Measurements from ENCODE around the gene SLC2A13.
"Not testable (repeated sequence)": the region's sequence is repeated elsewhere in the genome, so short reads cannot be mapped to it uniquely, and the experiment has no call there.

Gene SLC2A13

GRCh38 chr12:40034156-40034555 lies 71.7 kb downstream of the SLC2A13 start:
- no peak for DNase-seq

- DNase-seq: no peak
These were observed 72.6 kb downstream of the SLC2A13 start for GRCh38 chr12:40033242-40033630.

GRCh38 chr12:40032433-40033241 lies 73.2 kb downstream of the SLC2A13 start:
- no peak for DNase-seq

GRCh38 chr12:40031965-40032364 lies 73.9 kb downstream of the SLC2A13 start:
- DNase-seq: no peak

- DNase-seq: not testable (repeated sequence)
These were observed 74.9 kb downstream of the SLC2A13 start for GRCh38 chr12:40030970-40031369.

GRCh38 chr12:40028296-40028695 lies 77.6 kb downstream of the SLC2A13 start:
- no peak for DNase-seq

GRCh38 chr12:40022850-40023249 lies 83.0 kb downstream of the SLC2A13 start:
- no peak for DNase-seq

- DNase-seq: no peak
These were observed 85.6 kb downstream of the SLC2A13 start for GRCh38 chr12:40020261-40020691.

GRCh38 chr12:40017488-40017887 lies 88.4 kb downstream of the SLC2A13 start:
- no peak for DNase-seq

GRCh38 chr12:40016980-40017379 lies 88.9 kb downstream of the SLC2A13 start:
- DNase-seq: no peak

GRCh38 chr12:40015881-40016280 lies 90.0 kb downstream of the SLC2A13 start:
- DNase-seq: no peak

GRCh38 chr12:40015345-40015744 lies 90.5 kb downstream of the SLC2A13 start:
- DNase-seq: no peak

- no peak for DNase-seq
These were observed 92.0 kb downstream of the SLC2A13 start for GRCh38 chr12:40013847-40014246.

- no peak for DNase-seq
These were observed 92.6 kb downstream of the SLC2A13 start for GRCh38 chr12:40013292-40013691.

- DNase-seq: no peak
These were observed 93.2 kb downstream of the SLC2A13 start for GRCh38 chr12:40012711-40013110.

GRCh38 chr12:40011775-40012129 lies 94.1 kb downstream of the SLC2A13 start:
- DNase-seq: no peak

- DNase-seq: no peak
These were observed 94.7 kb downstream of the SLC2A13 start for GRCh38 chr12:40010899-40011774.

GRCh38 chr12:40002178-40003169 lies 103.4 kb downstream of the SLC2A13 start:
- no peak for DNase-seq

- DNase-seq: no peak
These were observed 104.5 kb downstream of the SLC2A13 start for GRCh38 chr12:40001406-40001805.

- DNase-seq: no peak
These were observed 105.0 kb downstream of the SLC2A13 start for GRCh38 chr12:40000884-40001283.

- no peak for DNase-seq
These were observed 112.6 kb downstream of the SLC2A13 start for GRCh38 chr12:39993268-39993667.

All from stimulated activated CD4-positive, alpha-beta T cell treated with anti-CD3 and anti-CD28 coated beads, Interleukin-12 subunit alpha, Interleukin-12 subunit beta, amount 100 ng/mL, for 4 hours (primary cell).